ENCODE data around the gene PRELP. TPM values are rescaled to one million over a fixed set of nuclear protein-coding genes. Genes with fewer than 3 reads are reported as not detected.

The PRELP gene
- total and polyA plus RNA-seq, 10 of the 15 experiments (the other 5 are each of a cell fraction or from before 2014, with no cell fraction given) = 0.03 to 0.05 TPM; not detected in 8

DNA sequence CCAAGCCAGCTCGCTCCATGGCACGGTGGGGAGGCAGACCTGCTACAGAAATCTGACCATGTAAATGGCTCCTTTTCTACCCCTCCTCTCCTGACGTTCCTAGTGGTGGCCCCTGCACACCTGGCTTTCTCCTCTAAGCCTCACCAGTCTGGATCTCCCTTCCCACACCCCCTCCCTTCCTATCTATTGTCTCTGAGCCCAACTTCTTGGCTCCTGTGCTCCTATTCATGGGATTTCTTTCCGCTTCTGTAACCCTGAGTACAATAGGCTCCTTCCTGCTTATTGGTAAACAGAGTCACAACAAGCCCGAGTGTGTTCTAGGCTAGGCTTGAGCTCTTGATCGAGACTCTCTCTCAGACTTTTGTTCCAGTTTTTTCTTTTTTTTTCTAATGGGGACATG is 35.9 kb downstream of the PRELP start:
- ChIA-PET RAD21 (ENCODE audit: unreplicated experiment) (interaction anchor here (1.2 kb wide), 1 partner anchor 189 kb away, joined by 4 read pairs; no protein-coding TSS in a partner anchor), POLR2A (no interaction called here), CTCF (interaction anchor here (2.6 kb wide), 1 partner anchor 190 kb away, joined by 10 read pairs; no protein-coding TSS in a partner anchor), SMC1A (ENCODE audit: uncharacterized antibody, unreplicated experiment) (no interaction called here)
- H3K79me2 ChIP-seq (ENCODE audit: control insufficient read depth, insufficient read depth, low read length) = no peaks in the 10 kb centered on the region
- no peak overlapping the region for H3K9ac ChIP-seq (ENCODE audit: control insufficient read depth, insufficient read depth, low read length)
- FAIRE-seq = no peak
- intact Hi-C loops (cut with micrococcal nuclease; ENCODE audit: unreplicated experiment) (no loop called here), in situ Hi-C loops (cut with MboI) (no loop called here)
- peaks cover 0 to 3% of the 10 kb centered on the region in 2 experiments; a peak in 1 of 4 replicates for H3K27me3 ChIP-seq (replicated peaks in 1 of 2; ENCODE audit: control insufficient read depth in 2 of 2, insufficient read depth in 2 of 2, low read length in 1 of 2)
- H2AFZ ChIP-seq (ENCODE audit: control insufficient read depth, low read depth, low read length) = no peak overlapping the region
- H3K4me2 ChIP-seq (ENCODE audit: control insufficient read depth, insufficient read depth) = no peak overlapping the region
- no peaks in the 10 kb centered on the region for H3K9me3 ChIP-seq (replicated peaks; ENCODE audit: control insufficient read depth, insufficient read depth, low read length)
- no peak for ATAC-seq
- 13% methylated on average over 6 of the region's 6 CpGs for WGBS (ENCODE audit: insufficient coverage, insufficient replicate concordance, low lambda C conversion rate, missing lambda C conversion rate)
- H3K4me3 ChIP-seq = no peak overlapping the region
- no peak for DNase-seq (ENCODE audit: low read depth, low spot score)
- no TSS peak for BruUV-seq (replicated peaks)
- no peaks in the 10 kb centered on the region for H3K36me3 ChIP-seq (ENCODE audit: control insufficient read depth in 2 of 2, insufficient read depth in 2 of 2, low read length in 1 of 2)
- no peak for TF ChIP-seq MYC (IDR thresholded peaks at IDR 0.05; ENCODE audit: insufficient read depth, insufficient read length, insufficient replicate concordance, low read length, severe bottlenecking)
- TF ChIP-seq PAX5 (IDR thresholded peaks at IDR 0.05; ENCODE audit: borderline replicate concordance, low read depth, low read length) = no peak
- no peak for TF ChIP-seq SPI1 (IDR thresholded peaks at IDR 0.05; ENCODE audit: borderline replicate concordance, insufficient read depth, low read depth, low read length)
- TF ChIP-seq ZNF207 (IDR thresholded peaks at IDR 0.05; ENCODE audit: borderline replicate concordance) = no peak
- TF ChIP-seq MEF2B (IDR thresholded peaks at IDR 0.05; ENCODE audit: partially characterized antibody, poor library complexity, severe bottlenecking) = no peak
- TF ChIP-seq RB1 (IDR thresholded peaks at IDR 0.05; ENCODE audit: borderline replicate concordance) = no peak
- no peak for TF ChIP-seq SUZ12 (IDR thresholded peaks at IDR 0.05; ENCODE audit: unreplicated experiment)
- TF ChIP-seq ATF7 (IDR thresholded peaks at IDR 0.05; ENCODE audit: low read depth) = no peak
- no peak for TF ChIP-seq BHLHE40 (IDR thresholded peaks at IDR 0.05; ENCODE audit: borderline replicate concordance in 1 of 2, low read depth in 2 of 2, low read length in 1 of 2)
- TF ChIP-seq ESRRA (IDR thresholded peaks at IDR 0.05; ENCODE audit: low read length) = no peak
- TF ChIP-seq NRF1 (conservative IDR thresholded peaks at IDR 0.05; ENCODE audit: low read depth, low read length) = no peak
- no peak for TF ChIP-seq SRF (IDR thresholded peaks at IDR 0.05; ENCODE audit: low read depth in 2 of 2, low read length in 2 of 2)
- TF ChIP-seq CBFB (IDR thresholded peaks at IDR 0.05; ENCODE audit: low read depth) = no peak
- no peaks in the 10 kb centered on the region for H4K20me1 ChIP-seq (ENCODE audit: control insufficient read depth, insufficient read depth)
- no peak overlapping the region for H3K27ac ChIP-seq (ENCODE audit: control insufficient read depth, insufficient read depth)
- no peaks in the 10 kb centered on the region; the same call in 1 of the 2 replicates for H3K4me1 ChIP-seq (ENCODE audit: control insufficient read depth, insufficient read depth, low read length)

All from GM12878 (cell line).